Measurements from ENCODE around the gene KCNH1. TPM values are rescaled to one million over a fixed set of nuclear protein-coding genes. Genes with fewer than 3 reads are reported as not detected.

Gene KCNH1
- total and polyA plus RNA-seq, 2 of the 4 experiments (the other 2 are of a cell fraction) = 0.27 to 0.54 TPM

DNA sequence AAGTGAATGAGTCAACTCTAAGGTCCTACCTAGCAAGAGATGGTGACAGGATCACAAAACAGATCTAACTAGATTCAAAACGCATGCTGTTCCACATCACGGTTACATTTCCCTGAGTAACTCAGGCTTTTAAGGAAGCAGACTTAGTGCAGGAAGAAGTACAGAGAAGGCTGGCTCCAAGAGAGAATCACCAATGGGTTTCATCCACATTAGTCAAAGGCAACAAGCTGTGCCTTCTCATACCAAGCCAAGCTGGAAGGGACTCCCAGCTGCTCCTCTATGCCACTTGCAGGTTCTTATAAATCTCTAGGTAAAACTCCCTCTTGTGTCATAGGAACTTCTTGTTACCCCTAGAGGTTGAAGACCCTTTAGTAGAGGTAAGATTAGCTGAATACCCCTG, 109.0 kb downstream of the KCNH1 start:
- in situ Hi-C loops (cut with MboI; ENCODE audit: low sequenced_read_pairs) = no loop called here
- ChIA-PET POLR2A (ENCODE audit: unreplicated experiment) (no interaction called here), CTCF (interaction anchor here (0.9 kb wide), 1 partner anchor 35 kb away, joined by 3 read pairs; no protein-coding TSS in a partner anchor)
- Histone ChIP-seq H2BK120ac (ENCODE audit: low read depth, low read length) (no peak overlapping the region), H3K79me1 (ENCODE audit: low read depth in 1 of 2, low read length in 2 of 2) (no peaks in the 10 kb centered on the region), H3K18ac (ENCODE audit: low read depth, low read length) (no peak overlapping the region), H2AFZ (replicated peaks; ENCODE audit: low read length, poor library complexity) (no peak overlapping the region), H3K9me1 (ENCODE audit: insufficient read depth, low read length) (no peaks in the 10 kb centered on the region), H3K4me1 (ENCODE audit: control insufficient read depth, insufficient read depth, low read length) (no peaks in the 10 kb centered on the region), H3K4me3 (ENCODE audit: insufficient read depth, low read depth, low read length) (no peak overlapping the region), H4K5ac (ENCODE audit: low read depth, low read length) (no peak overlapping the region), H2BK15ac (ENCODE audit: low read depth, low read length) (no peak overlapping the region), H2AK9ac (replicated peaks; ENCODE audit: low read depth, low read length, poor library complexity) (no peak overlapping the region), H3K4me2 (ENCODE audit: low read depth, low read length) (no peak overlapping the region), H3K9me3 (ENCODE audit: control insufficient read depth, insufficient read depth, low read length) (no peaks in the 10 kb centered on the region), H4K91ac (ENCODE audit: insufficient read depth, low read depth, low read length) (no peak overlapping the region), H3K4ac (ENCODE audit: low read depth, low read length) (no peak overlapping the region), H2BK20ac (ENCODE audit: low read depth, low read length) (no peak overlapping the region), H3K9ac (ENCODE audit: low read depth, low read length) (no peak overlapping the region), H3K56ac (ENCODE audit: extremely low read depth, insufficient read depth, low read length) (no peak overlapping the region), H4K8ac (ENCODE audit: low read depth in 2 of 2, low read length in 2 of 2) (no peak overlapping the region), H3K23ac (ENCODE audit: low read depth, low read length) (no peak overlapping the region), H2AK5ac (ENCODE audit: low read depth, low read length) (no peak overlapping the region), H4K20me1 (ENCODE audit: insufficient read depth, low read length) (no peaks in the 10 kb centered on the region), H2BK5ac (ENCODE audit: low read depth, low read length, poor library complexity, severe bottlenecking) (no peak overlapping the region), H3K27me3 (ENCODE audit: control insufficient read depth, insufficient read depth, low read length) (no peaks in the 10 kb centered on the region), H3K14ac (replicated peaks; ENCODE audit: low read depth, low read length) (no peak overlapping the region), H3K36me3 (ENCODE audit: control insufficient read depth, insufficient read depth, low read length) (no peaks in the 10 kb centered on the region), H3K27ac (ENCODE audit: insufficient read depth, low read length) (no peak overlapping the region)
- no peak for ATAC-seq (ENCODE audit: low read depth)
- dilution Hi-C loops (cut with HindIII; ENCODE audit: low sequenced_read_pairs, unreplicated experiment) = no loop called here
- no peak for DNase-seq
- 83% methylated on average over 2 of the region's 2 CpGs; no CpG with 5 or more reads in 1 of the 2 experiments for WGBS, 2 experiments (ENCODE audit: extremely low coverage in 2 of 2, insufficient read length in 1 of 2)
- no TSS peak for BruUV-seq (replicated peaks)
- TF ChIP-seq, protein P1, sequence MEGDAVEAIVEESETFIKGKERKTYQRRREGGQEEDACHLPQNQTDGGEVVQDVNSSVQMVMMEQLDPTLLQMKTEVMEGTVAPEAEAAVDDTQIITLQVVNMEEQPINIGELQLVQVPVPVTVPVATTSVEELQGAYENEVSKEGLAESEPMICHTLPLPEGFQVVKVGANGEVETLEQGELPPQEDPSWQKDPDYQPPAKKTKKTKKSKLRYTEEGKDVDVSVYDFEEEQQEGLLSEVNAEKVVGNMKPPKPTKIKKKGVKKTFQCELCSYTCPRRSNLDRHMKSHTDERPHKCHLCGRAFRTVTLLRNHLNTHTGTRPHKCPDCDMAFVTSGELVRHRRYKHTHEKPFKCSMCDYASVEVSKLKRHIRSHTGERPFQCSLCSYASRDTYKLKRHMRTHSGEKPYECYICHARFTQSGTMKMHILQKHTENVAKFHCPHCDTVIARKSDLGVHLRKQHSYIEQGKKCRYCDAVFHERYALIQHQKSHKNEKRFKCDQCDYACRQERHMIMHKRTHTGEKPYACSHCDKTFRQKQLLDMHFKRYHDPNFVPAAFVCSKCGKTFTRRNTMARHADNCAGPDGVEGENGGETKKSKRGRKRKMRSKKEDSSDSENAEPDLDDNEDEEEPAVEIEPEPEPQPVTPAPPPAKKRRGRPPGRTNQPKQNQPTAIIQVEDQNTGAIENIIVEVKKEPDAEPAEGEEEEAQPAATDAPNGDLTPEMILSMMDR (conservative IDR thresholded peaks at IDR 0.05; ENCODE audit: low read depth, low read length) = no peak
- no peak for TF ChIP-seq CHD1 (IDR thresholded peaks at IDR 0.05; ENCODE audit: low read depth, low read length)
- TF ChIP-seq BHLHE40 (IDR thresholded peaks at IDR 0.05; ENCODE audit: low read depth, low read length) = no peak
- TF ChIP-seq RAD21 (IDR thresholded peaks at IDR 0.05; ENCODE audit: low read length) = no peak
- TF ChIP-seq MXI1 (IDR thresholded peaks at IDR 0.05; ENCODE audit: borderline replicate concordance, low read depth, low read length) = no peak
- no peak for TF ChIP-seq MAFK (IDR thresholded peaks at IDR 0.05; ENCODE audit: low read depth, low read length)
- no peak for TF ChIP-seq NFE2L2 (IDR thresholded peaks at IDR 0.05; ENCODE audit: low read depth, low read length)
- no peak for TF ChIP-seq RFX5 (IDR thresholded peaks at IDR 0.05; ENCODE audit: low read depth, low read length)
- TF ChIP-seq FOS (IDR thresholded peaks at IDR 0.05; ENCODE audit: low read depth, low read length) = no peak
- TF ChIP-seq POLR2A (IDR thresholded peaks at IDR 0.05; ENCODE audit: low read depth, low read length) = no peak
- intact Hi-C loops (cut with micrococcal nuclease) = no loop called here
